Measurements from ENCODE around the gene MTURN.

Gene MTURN

GRCh38 chr7:30200591-30200990 lies 65.8 kb downstream of the MTURN start:
- peak; percentile 8 for FAIRE-seq
- no peak for DNase-seq (ENCODE audit: insufficient read length, low spot score)

GRCh38 chr7:30201161-30201666 lies 66.4 kb downstream of the MTURN start:
- DNase-seq (ENCODE audit: insufficient read length, low spot score) (no peak), FAIRE-seq (peak; percentile 91)

- FAIRE-seq (no peak), DNase-seq (ENCODE audit: insufficient read length, low spot score) (no peak)
These were observed 67.1 kb downstream of the MTURN start for GRCh38 chr7:30201921-30202320.

GRCh38 chr7:30202671-30203070 lies 67.9 kb downstream of the MTURN start:
- no peak for DNase-seq (ENCODE audit: insufficient read length, low spot score)
- FAIRE-seq, result no peak

GRCh38 chr7:30206491-30206890 lies 71.7 kb downstream of the MTURN start:
- FAIRE-seq (no peak), DNase-seq (ENCODE audit: insufficient read length, low spot score) (no peak)

- no peak for DNase-seq (ENCODE audit: insufficient read length, low spot score)
- no peak for FAIRE-seq
These were observed 72.2 kb downstream of the MTURN start for GRCh38 chr7:30206942-30207341.

GRCh38 chr7:30207376-30207775 lies 72.6 kb downstream of the MTURN start:
- DNase-seq (ENCODE audit: insufficient read length, low spot score), result no peak
- FAIRE-seq, result no peak

- no peak for FAIRE-seq
- no peak for DNase-seq (ENCODE audit: insufficient read length, low spot score)
These were observed 75.2 kb downstream of the MTURN start for GRCh38 chr7:30209951-30210350.
